ENCODE data around the gene UTF1. TPM values are rescaled to one million over a fixed set of nuclear protein-coding genes. Genes with fewer than 3 reads are reported as not detected.
A peak's percentile ranks its signal among the peaks of the same experiment; 100 is the strongest.

Gene UTF1
- total RNA-seq, 2 experiments from 2014 or later: not detected

DNA sequence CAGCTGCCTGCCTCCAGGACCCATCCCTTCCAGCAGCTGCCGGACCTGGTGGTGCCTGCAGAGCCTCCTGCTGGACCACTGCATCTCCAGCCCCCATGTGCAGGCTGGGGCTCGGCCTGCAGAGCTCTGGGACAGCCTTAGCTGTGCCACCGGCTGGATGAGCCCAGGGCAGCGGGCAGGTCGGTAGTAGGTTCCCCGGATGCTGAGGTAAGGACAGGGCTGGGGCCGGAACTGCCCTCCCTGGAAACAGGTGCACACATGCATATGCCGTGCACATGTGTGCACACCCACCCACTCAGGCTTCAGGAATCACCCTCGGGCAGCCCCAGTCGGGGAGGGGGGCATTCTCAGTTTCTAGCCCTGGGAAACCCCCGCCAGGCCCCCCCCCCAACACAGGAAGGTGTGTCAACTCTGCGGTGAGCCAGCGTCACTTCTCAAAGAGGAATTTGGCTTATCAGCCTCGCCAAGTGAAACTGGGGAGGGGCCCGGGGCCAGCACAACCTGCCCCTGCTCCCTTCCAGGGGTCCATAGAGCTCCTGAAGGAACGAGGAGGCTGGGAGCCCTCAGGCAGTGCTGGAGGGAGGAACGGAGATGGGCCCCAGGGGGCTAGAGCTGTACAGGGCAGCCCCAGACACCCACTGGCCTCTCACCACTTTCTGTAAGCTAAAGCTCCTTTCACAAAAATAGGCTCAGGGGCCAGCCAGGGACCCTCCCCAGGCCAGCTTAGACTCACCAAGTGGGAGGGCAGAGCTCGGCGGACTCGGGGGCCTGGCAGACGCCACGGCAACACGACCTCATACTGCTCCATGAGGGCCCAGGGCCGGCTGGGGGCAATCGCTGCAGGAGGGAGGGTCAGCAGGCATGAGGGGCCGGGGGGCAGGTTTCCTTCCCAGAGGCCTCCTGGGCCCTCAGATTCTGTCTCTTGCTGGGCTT, 45.0 kb downstream of the UTF1 start:
- Histone ChIP-seq H3K9me2 (ENCODE audit: insufficient read depth, low read length) (no peaks in the 10 kb centered on the region), H3K27ac (ENCODE audit: low read depth, low read length, poor library complexity, severe bottlenecking) (peak overlapping the region; percentile 45), H3K79me2 (ENCODE audit: insufficient read depth, low read depth, low read length) (no peaks in the 10 kb centered on the region), H2AFZ (ENCODE audit: low read length) (peak overlapping the region; percentile 7; the same call in 1 of the 2 replicates), H4K20me1 (ENCODE audit: insufficient read depth, low read length) (no peaks in the 10 kb centered on the region; the same call in 1 of the 2 replicates), H3K36me3 (ENCODE audit: insufficient read depth, low read length) (no peaks in the 10 kb centered on the region), H3K4me1 (ENCODE audit: insufficient read depth, low read length, poor library complexity, severe bottlenecking) (peaks cover 47% of the 10 kb centered on the region), H3K4me2 (ENCODE audit: low read length) (peak overlapping the region; percentile 86), H3K9me3 (ENCODE audit: low read length) (no peaks in the 10 kb centered on the region), H3K4me3 (ENCODE audit: low read depth, low read length, poor library complexity, severe bottlenecking) (peak overlapping the region; percentile 66)
- CTCF ChIA-PET (ENCODE audit: unreplicated experiment): interaction anchor here (0.7 to 1.0 kb wide), 2 partner anchors 10 to 16 kb away, joined by 3 to 4 read pairs; no protein-coding TSS in a partner anchor
- POLR2A ChIA-PET: interaction anchor here (1.0 kb wide), 1 partner anchor 16 kb away, joined by 3 read pairs; no protein-coding TSS in a partner anchor
- peak; percentile 77 for DNase-seq (ENCODE audit: low spot score)
- intact Hi-C loops (cut with micrococcal nuclease; ENCODE audit: unreplicated experiment): loop anchor here (5.0 kb wide), 1 partner anchor 133 kb away; no protein-coding TSS in a partner anchor
- no TSS peak for BruUV-seq (replicated peaks)
- TF ChIP-seq, protein P1, sequence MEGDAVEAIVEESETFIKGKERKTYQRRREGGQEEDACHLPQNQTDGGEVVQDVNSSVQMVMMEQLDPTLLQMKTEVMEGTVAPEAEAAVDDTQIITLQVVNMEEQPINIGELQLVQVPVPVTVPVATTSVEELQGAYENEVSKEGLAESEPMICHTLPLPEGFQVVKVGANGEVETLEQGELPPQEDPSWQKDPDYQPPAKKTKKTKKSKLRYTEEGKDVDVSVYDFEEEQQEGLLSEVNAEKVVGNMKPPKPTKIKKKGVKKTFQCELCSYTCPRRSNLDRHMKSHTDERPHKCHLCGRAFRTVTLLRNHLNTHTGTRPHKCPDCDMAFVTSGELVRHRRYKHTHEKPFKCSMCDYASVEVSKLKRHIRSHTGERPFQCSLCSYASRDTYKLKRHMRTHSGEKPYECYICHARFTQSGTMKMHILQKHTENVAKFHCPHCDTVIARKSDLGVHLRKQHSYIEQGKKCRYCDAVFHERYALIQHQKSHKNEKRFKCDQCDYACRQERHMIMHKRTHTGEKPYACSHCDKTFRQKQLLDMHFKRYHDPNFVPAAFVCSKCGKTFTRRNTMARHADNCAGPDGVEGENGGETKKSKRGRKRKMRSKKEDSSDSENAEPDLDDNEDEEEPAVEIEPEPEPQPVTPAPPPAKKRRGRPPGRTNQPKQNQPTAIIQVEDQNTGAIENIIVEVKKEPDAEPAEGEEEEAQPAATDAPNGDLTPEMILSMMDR (conservative IDR thresholded peaks at IDR 0.05; ENCODE audit: low read length): no peak
- TF ChIP-seq EZH2phosphoT487 (IDR thresholded peaks at IDR 0.05; ENCODE audit: borderline replicate concordance, low read depth, low read length): no peak

- H3K4me3 ChIP-seq (ENCODE audit: low read depth, low read length, poor library complexity, severe bottlenecking): peak overlapping the region; percentile 66
- no peaks in the 10 kb centered on the region for H3K9me3 ChIP-seq (ENCODE audit: low read length)
- no peaks in the 10 kb centered on the region for H3K79me2 ChIP-seq (ENCODE audit: insufficient read depth, low read depth, low read length)
- peak overlapping the region; percentile 45 for H3K27ac ChIP-seq (ENCODE audit: low read depth, low read length, poor library complexity, severe bottlenecking)
- no peaks in the 10 kb centered on the region for H3K36me3 ChIP-seq (ENCODE audit: insufficient read depth, low read length)
- ChIA-PET CTCF (ENCODE audit: unreplicated experiment) (interaction anchor here (1.0 kb wide), 1 partner anchor 9 kb away, joined by 3 read pairs; no protein-coding TSS in a partner anchor), POLR2A (interaction anchor here (1.0 kb wide), 1 partner anchor 17 kb away, joined by 3 read pairs; no protein-coding TSS in a partner anchor)
- TF ChIP-seq EZH2phosphoT487 (IDR thresholded peaks at IDR 0.05; ENCODE audit: borderline replicate concordance, low read depth, low read length): no peak
- TF ChIP-seq, protein P1 (conservative IDR thresholded peaks at IDR 0.05; ENCODE audit: low read length): peak; percentile 65
- no peaks in the 10 kb centered on the region for H3K9me2 ChIP-seq (ENCODE audit: insufficient read depth, low read length)
- H2AFZ ChIP-seq (ENCODE audit: low read length): peak overlapping the region; percentile 34; the same call in 1 of the 2 replicates
- no peaks in the 10 kb centered on the region for H4K20me1 ChIP-seq (ENCODE audit: insufficient read depth, low read length)
- no TSS peak for BruUV-seq (replicated peaks)
- peaks cover 47% of the 10 kb centered on the region for H3K4me1 ChIP-seq (ENCODE audit: insufficient read depth, low read length, poor library complexity, severe bottlenecking)
- intact Hi-C loops (cut with micrococcal nuclease; ENCODE audit: unreplicated experiment): loop anchor here (5.0 kb wide), 1 partner anchor 133 kb away; no protein-coding TSS in a partner anchor
- DNase-seq (ENCODE audit: low spot score): peak; percentile 53
- peak overlapping the region; percentile 86 for H3K4me2 ChIP-seq (ENCODE audit: low read length)
These were observed 45.7 kb downstream of the UTF1 start for GRCh38 chr10:133275684-133276092.

Data from OCI-LY7 (cell line).